ENCODE measurements around the gene MATR3. TPM values are rescaled to one million over a fixed set of nuclear protein-coding genes. Genes with fewer than 3 reads are reported as not detected.

Gene MATR3, protein sequence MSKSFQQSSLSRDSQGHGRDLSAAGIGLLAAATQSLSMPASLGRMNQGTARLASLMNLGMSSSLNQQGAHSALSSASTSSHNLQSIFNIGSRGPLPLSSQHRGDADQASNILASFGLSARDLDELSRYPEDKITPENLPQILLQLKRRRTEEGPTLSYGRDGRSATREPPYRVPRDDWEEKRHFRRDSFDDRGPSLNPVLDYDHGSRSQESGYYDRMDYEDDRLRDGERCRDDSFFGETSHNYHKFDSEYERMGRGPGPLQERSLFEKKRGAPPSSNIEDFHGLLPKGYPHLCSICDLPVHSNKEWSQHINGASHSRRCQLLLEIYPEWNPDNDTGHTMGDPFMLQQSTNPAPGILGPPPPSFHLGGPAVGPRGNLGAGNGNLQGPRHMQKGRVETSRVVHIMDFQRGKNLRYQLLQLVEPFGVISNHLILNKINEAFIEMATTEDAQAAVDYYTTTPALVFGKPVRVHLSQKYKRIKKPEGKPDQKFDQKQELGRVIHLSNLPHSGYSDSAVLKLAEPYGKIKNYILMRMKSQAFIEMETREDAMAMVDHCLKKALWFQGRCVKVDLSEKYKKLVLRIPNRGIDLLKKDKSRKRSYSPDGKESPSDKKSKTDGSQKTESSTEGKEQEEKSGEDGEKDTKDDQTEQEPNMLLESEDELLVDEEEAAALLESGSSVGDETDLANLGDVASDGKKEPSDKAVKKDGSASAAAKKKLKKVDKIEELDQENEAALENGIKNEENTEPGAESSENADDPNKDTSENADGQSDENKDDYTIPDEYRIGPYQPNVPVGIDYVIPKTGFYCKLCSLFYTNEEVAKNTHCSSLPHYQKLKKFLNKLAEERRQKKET
- 100 to 1,000 TPM; 213 to 349 (median 279) TPM for total RNA-seq

DNA sequence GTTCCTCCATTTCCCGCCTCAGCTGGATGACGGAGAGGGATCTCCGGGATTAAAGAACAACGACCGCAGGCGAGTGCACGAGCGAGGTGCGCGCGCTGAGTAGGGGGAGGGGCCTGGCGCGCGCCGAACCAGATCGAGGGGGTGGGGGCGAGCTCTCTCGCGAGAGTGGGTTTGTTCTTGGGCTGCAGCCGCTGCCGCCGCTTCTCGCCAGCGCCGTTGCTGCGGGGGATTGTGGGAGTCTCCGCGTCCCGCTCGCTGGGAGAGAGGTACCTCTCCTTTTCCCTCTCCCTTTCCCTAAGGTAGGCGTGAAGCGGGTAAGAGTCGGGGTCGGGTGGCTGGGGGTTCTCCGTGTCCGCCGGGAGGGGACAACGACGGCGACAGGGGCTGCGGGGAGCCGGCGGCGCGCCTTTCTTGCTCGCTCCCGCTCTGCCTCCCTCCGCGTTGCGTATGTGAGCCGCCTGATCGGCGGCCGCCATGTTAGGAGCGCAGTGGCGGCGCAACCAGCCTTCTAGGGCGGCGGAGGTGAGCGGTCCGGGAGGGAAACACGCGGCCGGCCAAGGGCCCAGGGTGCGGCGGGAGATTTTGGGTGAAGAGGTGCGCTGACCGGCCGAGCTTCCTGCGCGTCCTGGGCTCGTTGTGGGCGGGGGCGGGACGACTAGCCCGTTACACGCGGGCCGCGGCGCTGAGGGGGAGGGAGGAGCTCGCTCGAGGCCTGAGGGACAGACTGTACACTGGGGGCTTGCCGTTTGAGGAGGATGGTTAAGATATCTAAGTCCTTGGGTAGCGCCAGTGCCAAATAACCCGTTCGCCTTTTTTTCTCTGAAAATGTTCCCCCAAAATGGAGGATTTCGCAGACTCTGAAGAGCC, at the start of gene MATR3:
MATR3 (plus strand) TSS at position 234 of the 867 bp plus-strand sequence. CDS start 13,676 bp downstream, outside the sequence.
- peak; percentile 95 to 98 for DNase-seq (ENCODE audit: low spot score in 2 of 2)
- H3K9me3 ChIP-seq, result no peaks in the 10 kb centered on the region
- H3K36me3 ChIP-seq, result no peaks in the 10 kb centered on the region
- H3K4me1 ChIP-seq, result peaks cover 0 to 17% of the 10 kb centered on the region in 2 donors
- H3K27me3 ChIP-seq, result no peaks in the 10 kb centered on the region
- intact Hi-C loops (cut with DNase I; ENCODE audit: low total_unique reads), result loop anchor here (5.0 to 10.0 kb wide), 2 partner anchors 101 to 1364 kb away; partner anchors contain the start of gene PROB1
- peak within 1 kb of the TSS; percentile 100 for H3K27ac ChIP-seq
- TF ChIP-seq POLR2A (IDR thresholded peaks at IDR 0.05) (peak; percentile 99), POLR2AphosphoS5 (IDR thresholded peaks at IDR 0.05) (peak; percentile 98 to 100 (median 99))
- TF ChIP-seq, protein P1, sequence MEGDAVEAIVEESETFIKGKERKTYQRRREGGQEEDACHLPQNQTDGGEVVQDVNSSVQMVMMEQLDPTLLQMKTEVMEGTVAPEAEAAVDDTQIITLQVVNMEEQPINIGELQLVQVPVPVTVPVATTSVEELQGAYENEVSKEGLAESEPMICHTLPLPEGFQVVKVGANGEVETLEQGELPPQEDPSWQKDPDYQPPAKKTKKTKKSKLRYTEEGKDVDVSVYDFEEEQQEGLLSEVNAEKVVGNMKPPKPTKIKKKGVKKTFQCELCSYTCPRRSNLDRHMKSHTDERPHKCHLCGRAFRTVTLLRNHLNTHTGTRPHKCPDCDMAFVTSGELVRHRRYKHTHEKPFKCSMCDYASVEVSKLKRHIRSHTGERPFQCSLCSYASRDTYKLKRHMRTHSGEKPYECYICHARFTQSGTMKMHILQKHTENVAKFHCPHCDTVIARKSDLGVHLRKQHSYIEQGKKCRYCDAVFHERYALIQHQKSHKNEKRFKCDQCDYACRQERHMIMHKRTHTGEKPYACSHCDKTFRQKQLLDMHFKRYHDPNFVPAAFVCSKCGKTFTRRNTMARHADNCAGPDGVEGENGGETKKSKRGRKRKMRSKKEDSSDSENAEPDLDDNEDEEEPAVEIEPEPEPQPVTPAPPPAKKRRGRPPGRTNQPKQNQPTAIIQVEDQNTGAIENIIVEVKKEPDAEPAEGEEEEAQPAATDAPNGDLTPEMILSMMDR (IDR thresholded peaks at IDR 0.05), result no peak
- peak within 1 kb of the TSS; percentile 86 to 99 (median 91) for H3K4me3 ChIP-seq

DNA sequence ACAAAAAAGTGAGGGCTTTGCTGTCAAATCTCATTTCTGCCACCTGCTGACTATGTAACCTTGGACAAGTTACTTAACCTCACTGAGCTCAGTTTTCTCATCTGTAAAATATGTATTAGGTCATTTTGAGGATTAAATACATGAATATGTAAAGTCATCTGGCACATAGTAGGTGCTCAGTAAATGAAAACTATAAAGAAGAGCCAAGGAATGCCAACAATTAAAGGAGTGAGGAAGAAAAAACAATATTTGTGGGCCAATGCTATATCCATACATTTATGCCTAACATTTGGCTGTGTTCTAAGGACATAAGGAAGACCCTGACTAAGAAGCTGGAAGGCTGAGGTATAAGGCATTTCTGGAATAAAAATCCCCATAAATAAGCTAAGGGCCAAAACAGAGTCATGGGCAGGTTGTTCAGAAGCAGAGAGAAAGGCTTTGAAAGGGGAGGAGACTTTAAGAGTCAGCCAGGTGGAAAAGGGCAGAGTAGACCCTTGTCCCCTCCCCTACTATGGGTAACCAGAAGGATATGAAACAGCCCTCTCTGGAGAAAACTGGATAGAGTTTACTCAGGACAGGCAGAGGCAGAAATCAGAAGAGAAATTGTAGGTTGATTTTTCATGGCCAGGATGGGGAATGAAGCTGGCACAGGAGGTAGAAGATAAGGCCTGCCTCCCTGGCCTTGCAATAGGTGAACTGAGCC, 47.8 kb upstream of the MATR3 start:
- DNase-seq (ENCODE audit: low spot score in 2 of 2), result no peak
- TF ChIP-seq POLR2AphosphoS5 (IDR thresholded peaks at IDR 0.05) (no peak), POLR2A (IDR thresholded peaks at IDR 0.05) (no peak)
- TF ChIP-seq, protein P1 (IDR thresholded peaks at IDR 0.05), result no peak
- Histone ChIP-seq H3K9me3 (no peaks in the 10 kb centered on the region), H3K27me3 (no peaks in the 10 kb centered on the region), H3K36me3 (no peaks in the 10 kb centered on the region), H3K4me3 (no peak overlapping the region), H3K4me1 (no peaks in the 10 kb centered on the region), H3K27ac (no peak overlapping the region)
- intact Hi-C loops (cut with DNase I; ENCODE audit: low total_unique reads), result no loop called here

DNA sequence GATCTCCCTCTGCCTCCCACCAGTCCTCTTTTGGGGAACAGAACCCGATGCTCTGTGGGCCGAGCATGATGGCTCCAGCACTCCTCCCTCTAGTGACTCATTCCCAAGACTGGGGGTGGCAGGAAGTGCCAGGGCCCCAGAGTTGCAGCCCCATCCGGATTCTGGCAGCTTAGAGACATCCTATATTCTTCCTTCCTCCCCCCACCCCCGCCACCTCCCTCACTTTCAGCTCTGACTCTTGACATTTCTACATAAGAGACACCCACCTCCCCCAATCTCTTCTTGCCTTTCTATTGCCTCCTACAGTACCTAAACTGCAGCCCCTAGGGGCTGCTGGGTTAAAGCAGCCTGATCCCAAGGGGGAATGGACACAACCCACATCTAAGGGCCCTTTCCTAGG, 47.1 kb upstream of the MATR3 start:
- H3K9me3 ChIP-seq, result no peaks in the 10 kb centered on the region
- intact Hi-C loops (cut with DNase I; ENCODE audit: low total_unique reads), result no loop called here
- H3K4me3 ChIP-seq, result no peak overlapping the region
- no peak overlapping the region for H3K27ac ChIP-seq
- H3K27me3 ChIP-seq, result no peaks in the 10 kb centered on the region
- TF ChIP-seq POLR2A (IDR thresholded peaks at IDR 0.05) (no peak), POLR2AphosphoS5 (IDR thresholded peaks at IDR 0.05) (no peak)
- TF ChIP-seq, protein P1 (IDR thresholded peaks at IDR 0.05), result no peak
- no peaks in the 10 kb centered on the region for H3K4me1 ChIP-seq
- H3K36me3 ChIP-seq, result no peaks in the 10 kb centered on the region
- no peak for DNase-seq (ENCODE audit: low spot score in 2 of 2)

DNA sequence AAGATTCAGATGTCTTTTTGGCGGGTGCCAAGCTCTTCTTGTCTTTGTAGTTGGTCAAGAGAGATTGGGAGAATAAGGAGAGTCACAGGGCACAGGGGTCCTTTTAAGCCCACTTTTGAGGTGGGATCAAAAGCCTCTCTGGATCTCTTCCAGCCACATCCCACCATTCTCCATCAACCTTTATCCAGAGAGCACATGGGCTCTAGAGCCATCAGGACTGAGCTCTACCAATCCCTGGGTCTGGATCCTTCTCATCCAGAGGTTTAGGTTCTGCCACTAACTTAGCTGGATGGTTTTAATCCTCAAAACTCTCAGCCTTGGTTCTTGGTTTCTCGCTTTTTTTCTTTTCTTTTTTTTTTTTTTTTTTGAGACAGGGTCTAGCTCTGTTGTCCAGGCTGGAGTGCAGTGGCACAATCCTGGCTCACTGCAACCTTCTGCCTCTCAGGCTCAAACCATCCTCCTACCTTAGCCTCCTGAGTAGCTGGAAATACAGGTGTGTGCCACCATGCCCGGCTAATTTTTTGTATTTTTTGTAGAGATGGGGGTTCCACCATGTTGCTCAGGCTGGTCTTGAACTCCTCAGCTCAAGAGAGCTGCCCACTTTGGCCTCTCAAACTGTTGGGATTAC, 44.6 kb upstream of the MATR3 start:
- Histone ChIP-seq H3K27me3 (no peaks in the 10 kb centered on the region), H3K9me3 (no peaks in the 10 kb centered on the region), H3K27ac (no peak overlapping the region), H3K4me3 (no peak overlapping the region), H3K36me3 (no peaks in the 10 kb centered on the region), H3K4me1 (no peaks in the 10 kb centered on the region)
- intact Hi-C loops (cut with DNase I; ENCODE audit: low total_unique reads), result no loop called here
- no peak for DNase-seq (ENCODE audit: low spot score in 2 of 2)
- TF ChIP-seq POLR2AphosphoS5 (IDR thresholded peaks at IDR 0.05) (no peak), POLR2A (IDR thresholded peaks at IDR 0.05) (no peak)
- TF ChIP-seq, protein P1 (IDR thresholded peaks at IDR 0.05), result no peak

All from breast epithelium (tissue), 4 donors.